ENCODE results near the gene HNRNPU. TPM values are rescaled to one million over a fixed set of nuclear protein-coding genes. Genes with fewer than 3 reads are reported as not detected.
A peak's percentile ranks its signal among the peaks of the same experiment; 100 is the strongest.

Gene HNRNPU
- 100 to 1,000 TPM; 258 to 286 TPM for total RNA-seq
- polyA plus RNA-seq = 100 to 1,000 TPM in 1 of 2 donors, 10 to 100 TPM in 1; 83.6 to 140 TPM
- long read RNA-seq, donor 1, full-length matches to known transcripts = 46 of 129 reads
- long read RNA-seq, donor 1, partial matches to known transcripts = 69 of 129 reads
- long read RNA-seq, donor 1, other reads (novel, unspliced or antisense) = 14 of 129 reads
- long read RNA-seq, donor 2, full-length matches to known transcripts = 109 of 158 reads
- long read RNA-seq, donor 2, partial matches to known transcripts = 34 of 158 reads
- long read RNA-seq, donor 2, other reads (novel, unspliced or antisense) = 15 of 158 reads

GRCh38 chr1:244864253-244865027 lies at the start of gene HNRNPU:
Gene HNRNPU, minus strand, starts transcription at chr1:244864543. Its CDS starts 236 bp downstream, at chr1:244864307.
- peaks cover 0 to 2% of the 10 kb centered on the region in 2 donors for H3K36me3 ChIP-seq (ENCODE audit: control insufficient read depth in 1 of 2, insufficient read depth in 2 of 2, low read length in 1 of 2)
- WGBS, 2 donors = 0 to 1% methylated on average over 71 of the region's 71 CpGs
- H3K27ac ChIP-seq (ENCODE audit: low read depth in 1 of 2, low read length in 2 of 2) = peak within 1 kb of the TSS; percentile 97 to 99
- intact Hi-C loops (cut with DNase I) = loop anchor here (1.0 to 10.0 kb wide), 6 partner anchors 106 to 1700 kb away; partner anchors contain the start of genes ADSS2 (in 1 of the 2), CNST (in 1 of the 2) and TFB2M (in 1 of the 2)
- no peaks in the 10 kb centered on the region for H3K9me3 ChIP-seq (ENCODE audit: control insufficient read depth, low read length)
- H3K4me3 ChIP-seq (ENCODE audit: low read length in 2 of 2) = peak within 1 kb of the TSS; percentile 74 to 88
- ATAC-seq (ENCODE audit: low FRiP score) = peak; percentile 97
- H3K4me1 ChIP-seq (ENCODE audit: control insufficient read depth in 1 of 2, insufficient read depth in 2 of 2, low read length in 2 of 2) = no peaks in the 10 kb centered on the region
- peak; percentile 98 to 99 for DNase-seq
- H3K27me3 ChIP-seq (ENCODE audit: control insufficient read depth in 1 of 2, insufficient read depth in 2 of 2, low read length in 1 of 2) = no peaks in the 10 kb centered on the region

GRCh38 chr1:244913806-244914205 lies 49.5 kb upstream of the HNRNPU start:
- no peaks in the 10 kb centered on the region for H3K36me3 ChIP-seq (ENCODE audit: control insufficient read depth in 1 of 2, insufficient read depth in 2 of 2, low read length in 1 of 2)
- intact Hi-C loops (cut with DNase I) = no loop called here
- H3K9me3 ChIP-seq (ENCODE audit: control insufficient read depth, low read length) = no peaks in the 10 kb centered on the region
- no peak overlapping the region for H3K27ac ChIP-seq (ENCODE audit: low read depth in 1 of 2, low read length in 2 of 2)
- H3K4me1 ChIP-seq (ENCODE audit: control insufficient read depth in 1 of 2, insufficient read depth in 2 of 2, low read length in 2 of 2) = no peaks in the 10 kb centered on the region
- no peak for DNase-seq
- WGBS, 2 donors = 93 to 95% methylated on average over 15 of the region's 15 CpGs
- ATAC-seq (ENCODE audit: low FRiP score) = no peak
- no peak overlapping the region for H3K4me3 ChIP-seq (ENCODE audit: low read length in 2 of 2)
- H3K27me3 ChIP-seq (ENCODE audit: control insufficient read depth in 1 of 2, insufficient read depth in 2 of 2, low read length in 1 of 2) = no peaks in the 10 kb centered on the region

GRCh38 chr1:244904119-244904518 lies 39.8 kb upstream of the HNRNPU start:
- H3K4me3 ChIP-seq (ENCODE audit: low read length in 2 of 2) = no peak overlapping the region

GRCh38 chr1:244901400-244902015 lies 37.2 kb upstream of the HNRNPU start:
- Histone ChIP-seq H3K4me3 (ENCODE audit: low read length in 2 of 2) (no peak overlapping the region), H3K27me3 (ENCODE audit: control insufficient read depth in 1 of 2, insufficient read depth in 2 of 2, low read length in 1 of 2) (no peaks in the 10 kb centered on the region), H3K36me3 (ENCODE audit: control insufficient read depth in 1 of 2, insufficient read depth in 2 of 2, low read length in 1 of 2) (no peaks in the 10 kb centered on the region), H3K4me1 (ENCODE audit: control insufficient read depth in 1 of 2, insufficient read depth in 2 of 2, low read length in 2 of 2) (no peaks in the 10 kb centered on the region), H3K27ac (ENCODE audit: low read depth in 1 of 2, low read length in 2 of 2) (no peak overlapping the region), H3K9me3 (ENCODE audit: control insufficient read depth, low read length) (no peaks in the 10 kb centered on the region)
- DNase-seq (no peak), ATAC-seq (ENCODE audit: low FRiP score) (no peak)
- 49 to 51% methylated on average over 6 of the region's 6 CpGs for WGBS, 2 donors
- intact Hi-C loops (cut with DNase I) = no loop called here

More at GRCh38 chr1:244904119-244904518, 39.8 kb upstream of the HNRNPU start:
- no peaks in the 10 kb centered on the region for H3K9me3 ChIP-seq (ENCODE audit: control insufficient read depth, low read length)
- DNase-seq (no peak), ATAC-seq (ENCODE audit: low FRiP score) (no peak)
- H3K4me1 ChIP-seq (ENCODE audit: control insufficient read depth in 1 of 2, insufficient read depth in 2 of 2, low read length in 2 of 2) = no peaks in the 10 kb centered on the region
- H3K27me3 ChIP-seq (ENCODE audit: control insufficient read depth in 1 of 2, insufficient read depth in 2 of 2, low read length in 1 of 2) = no peaks in the 10 kb centered on the region
- 82 to 86% methylated on average over 3 of the region's 3 CpGs for WGBS, 2 donors
- intact Hi-C loops (cut with DNase I) = no loop called here
- no peak overlapping the region for H3K27ac ChIP-seq (ENCODE audit: low read depth in 1 of 2, low read length in 2 of 2)
- H3K36me3 ChIP-seq (ENCODE audit: control insufficient read depth in 1 of 2, insufficient read depth in 2 of 2, low read length in 1 of 2) = no peaks in the 10 kb centered on the region

GRCh38 chr1:244897476-244898254 lies 33.3 kb upstream of the HNRNPU start:
- H3K36me3 ChIP-seq (ENCODE audit: control insufficient read depth in 1 of 2, insufficient read depth in 2 of 2, low read length in 1 of 2) = no peaks in the 10 kb centered on the region
- no peak for ATAC-seq (ENCODE audit: low FRiP score)
- no peak for DNase-seq
- WGBS, 2 donors = 82 to 83% methylated on average over 15 of the region's 15 CpGs
- H3K4me1 ChIP-seq (ENCODE audit: control insufficient read depth in 1 of 2, insufficient read depth in 2 of 2, low read length in 2 of 2) = no peaks in the 10 kb centered on the region
- H3K27ac ChIP-seq (ENCODE audit: low read depth in 1 of 2, low read length in 2 of 2) = no peak overlapping the region
- H3K9me3 ChIP-seq (ENCODE audit: control insufficient read depth, low read length) = no peaks in the 10 kb centered on the region
- H3K4me3 ChIP-seq (ENCODE audit: low read length in 2 of 2) = no peak overlapping the region
- intact Hi-C loops (cut with DNase I) = no loop called here
- H3K27me3 ChIP-seq (ENCODE audit: control insufficient read depth in 1 of 2, insufficient read depth in 2 of 2, low read length in 1 of 2) = no peaks in the 10 kb centered on the region

- H3K4me3 ChIP-seq (ENCODE audit: low read length in 2 of 2) = no peak overlapping the region
- WGBS, 2 donors = 21 to 26% methylated on average over 3 of the region's 3 CpGs
Observed at GRCh38 chr1:244896550-244896949, 32.2 kb upstream of the HNRNPU start.

GRCh38 chr1:244893836-244894235 lies 29.5 kb upstream of the HNRNPU start:
- ATAC-seq (ENCODE audit: low FRiP score) (no peak), DNase-seq (no peak)
- no peaks in the 10 kb centered on the region for H3K36me3 ChIP-seq (ENCODE audit: control insufficient read depth in 1 of 2, insufficient read depth in 2 of 2, low read length in 1 of 2)
- intact Hi-C loops (cut with DNase I) = no loop called here
- no peak overlapping the region for H3K4me3 ChIP-seq (ENCODE audit: low read length in 2 of 2)
- no peaks in the 10 kb centered on the region for H3K27me3 ChIP-seq (ENCODE audit: control insufficient read depth in 1 of 2, insufficient read depth in 2 of 2, low read length in 1 of 2)
- H3K9me3 ChIP-seq (ENCODE audit: control insufficient read depth, low read length) = no peaks in the 10 kb centered on the region
- H3K27ac ChIP-seq (ENCODE audit: low read depth in 1 of 2, low read length in 2 of 2) = no peak overlapping the region
- 93 to 96% methylated on average over 7 of the region's 7 CpGs for WGBS, 2 donors
- H3K4me1 ChIP-seq (ENCODE audit: control insufficient read depth in 1 of 2, insufficient read depth in 2 of 2, low read length in 2 of 2) = no peaks in the 10 kb centered on the region

More at GRCh38 chr1:244896550-244896949, 32.2 kb upstream of the HNRNPU start:
- H3K9me3 ChIP-seq (ENCODE audit: control insufficient read depth, low read length) = no peaks in the 10 kb centered on the region
- no peak overlapping the region for H3K27ac ChIP-seq (ENCODE audit: low read depth in 1 of 2, low read length in 2 of 2)
- DNase-seq (no peak), ATAC-seq (ENCODE audit: low FRiP score) (no peak)
- H3K27me3 ChIP-seq (ENCODE audit: control insufficient read depth in 1 of 2, insufficient read depth in 2 of 2, low read length in 1 of 2) = no peaks in the 10 kb centered on the region
- H3K36me3 ChIP-seq (ENCODE audit: control insufficient read depth in 1 of 2, insufficient read depth in 2 of 2, low read length in 1 of 2) = no peaks in the 10 kb centered on the region
- H3K4me1 ChIP-seq (ENCODE audit: control insufficient read depth in 1 of 2, insufficient read depth in 2 of 2, low read length in 2 of 2) = no peaks in the 10 kb centered on the region
- intact Hi-C loops (cut with DNase I) = no loop called here

GRCh38 chr1:244887281-244887680 lies 22.9 kb upstream of the HNRNPU start:
- no peak overlapping the region for H3K27ac ChIP-seq (ENCODE audit: low read depth in 1 of 2, low read length in 2 of 2)
- no peak overlapping the region for H3K4me3 ChIP-seq (ENCODE audit: low read length in 2 of 2)
- 89 to 91% methylated on average over 4 of the region's 4 CpGs for WGBS, 2 donors
- no peak for DNase-seq
- no peaks in the 10 kb centered on the region for H3K36me3 ChIP-seq (ENCODE audit: control insufficient read depth in 1 of 2, insufficient read depth in 2 of 2, low read length in 1 of 2)
- intact Hi-C loops (cut with DNase I) = no loop called here
- no peaks in the 10 kb centered on the region for H3K4me1 ChIP-seq (ENCODE audit: control insufficient read depth in 1 of 2, insufficient read depth in 2 of 2, low read length in 2 of 2)
- ATAC-seq (ENCODE audit: low FRiP score) = no peak
- H3K27me3 ChIP-seq (ENCODE audit: control insufficient read depth in 1 of 2, insufficient read depth in 2 of 2, low read length in 1 of 2) = no peaks in the 10 kb centered on the region
- no peaks in the 10 kb centered on the region for H3K9me3 ChIP-seq (ENCODE audit: control insufficient read depth, low read length)
